HG03565 (cell line): ENCODE data around the gene POLK.
"Not testable (repeated sequence)": the region's sequence is repeated elsewhere in the genome, so short reads cannot be mapped to it uniquely, and the experiment has no call there.

Experiments used
- ATAC-seq: cut with Tn5 transposase; IDR thresholded peaks from one replicate; pipeline ENCODE4 v1.9.1; 2021; ENCODE audit warnings: mild to moderate bottlenecking, moderate library complexity; ENCODE audit not compliant: unreplicated experiment

The POLK gene

GRCh38 chr5:75510417-75510835, 1.3 kb upstream of the POLK start:
- no peak for ATAC-seq

- ATAC-seq = peak; percentile 16
Measured at GRCh38 chr5:75510836-75511434, 756 bp upstream of the POLK start.

GRCh38 chr5:75512383-75513074, 838 bp downstream of the POLK start:
- ATAC-seq = no peak

GRCh38 chr5:75513841-75514240, 2.1 kb downstream of the POLK start:
- ATAC-seq = no peak

- ATAC-seq = no peak
Measured at GRCh38 chr5:75514323-75514722, 2.6 kb downstream of the POLK start.

- no peak for ATAC-seq
Measured at GRCh38 chr5:75519761-75520160, 8.1 kb downstream of the POLK start.

GRCh38 chr5:75521195-75521594, 9.5 kb downstream of the POLK start:
- no peak for ATAC-seq

- ATAC-seq = no peak
Measured at GRCh38 chr5:75522025-75522424, 10.3 kb downstream of the POLK start.

- ATAC-seq = no peak
Measured at GRCh38 chr5:75522542-75522941, 10.9 kb downstream of the POLK start.

- ATAC-seq = no peak
Measured at GRCh38 chr5:75523275-75523674, 11.6 kb downstream of the POLK start.

- peak; percentile 75 for ATAC-seq
Measured at GRCh38 chr5:75524071-75524470, 12.4 kb downstream of the POLK start.

GRCh38 chr5:75524591-75524990, 12.9 kb downstream of the POLK start:
- ATAC-seq = no peak

- ATAC-seq = no peak
Measured at GRCh38 chr5:75525344-75525743, 13.7 kb downstream of the POLK start.

GRCh38 chr5:75526070-75526469, 14.4 kb downstream of the POLK start:
- ATAC-seq = no peak

- ATAC-seq = no peak
Measured at GRCh38 chr5:75529185-75529584, 17.5 kb downstream of the POLK start.

- no peak for ATAC-seq
Measured at GRCh38 chr5:75532190-75532589, 20.5 kb downstream of the POLK start.

GRCh38 chr5:75533716-75534115, 22.0 kb downstream of the POLK start:
- ATAC-seq = not testable (repeated sequence)

- ATAC-seq = no peak
Measured at GRCh38 chr5:75534734-75535133, 23.0 kb downstream of the POLK start.

GRCh38 chr5:75536147-75536546, 24.5 kb downstream of the POLK start:
- no peak for ATAC-seq

GRCh38 chr5:75536694-75537360, 25.1 kb downstream of the POLK start:
- ATAC-seq = no peak

- ATAC-seq = no peak
Measured at GRCh38 chr5:75538211-75538610, 26.5 kb downstream of the POLK start.

GRCh38 chr5:75545131-75545530, 33.4 kb downstream of the POLK start:
- no peak for ATAC-seq
